HCT116 (cell line): ENCODE results near the gene AGER.
"Not testable (repeated sequence)": the region's sequence is repeated elsewhere in the genome, so short reads cannot be mapped to it uniquely, and the experiment has no call there.

Experiments
- CEBPB ChIP-seq: IDR thresholded peaks from 2 replicates; pipeline ENCODE4 v1.6.1; 2012; ENCODE audit warnings: low read depth
- EGR1 ChIP-seq: IDR thresholded peaks from 2 replicates; pipeline ENCODE4 v1.6.1; 2012; ENCODE audit warnings: low read depth
- EZH2 ChIP-seq: fragments of 200-600 bp; sonication (generic); IDR thresholded peaks from 2 replicates; pipeline ENCODE4 v1.6.1; 2017; ENCODE audit warnings: antibody characterized with exemption, mixed run types
- EZH2phosphoT487 ChIP-seq: fragments of 200-600 bp; IDR thresholded peaks from 2 replicates; pipeline ENCODE4 v1.6.1; 2018; ENCODE audit warnings: antibody characterized with exemption, borderline replicate concordance
- FOSL1 ChIP-seq: IDR thresholded peaks from 2 replicates; pipeline ENCODE4 v1.6.1; 2012; ENCODE audit warnings: low read depth
- JUND ChIP-seq: IDR thresholded peaks from 2 replicates; pipeline ENCODE4 v1.6.1; 2012
- MAX ChIP-seq: IDR thresholded peaks from 2 replicates; pipeline ENCODE4 v1.6.1; 2012
- POLR2A ChIP-seq: IDR thresholded peaks from 2 replicates; pipeline ENCODE4 v1.7.0; 2011; ENCODE audit warnings: borderline replicate concordance; ENCODE audit not compliant: insufficient read depth, insufficient read length; ENCODE audit errors: extremely low read depth
- POLR2AphosphoS5 ChIP-seq: IDR thresholded peaks from 2 replicates; pipeline ENCODE4 v1.6.1; 2011; ENCODE audit warnings: mild to moderate bottlenecking, low read depth, low read length, moderate library complexity
- RAD21 ChIP-seq: IDR thresholded peaks from 2 replicates; pipeline ENCODE4 v1.6.1; 2012; ENCODE audit warnings: low read depth, mild to moderate bottlenecking
- SIN3A ChIP-seq: IDR thresholded peaks from 2 replicates; pipeline ENCODE4 v1.6.1; 2012; ENCODE audit warnings: low read depth
- SRF ChIP-seq: IDR thresholded peaks from 2 replicates; pipeline ENCODE4 v1.6.1; 2012; ENCODE audit warnings: low read depth
- TF ChIP-seq, protein P1 (sequence below), 3 experiments: fragments of 200-600 bp in 1 of 3; sonication (generic) in 1 of 3; IDR thresholded peaks in 2 of 3; conservative IDR thresholded peaks in 1 of 3; 2 replicates each; pipeline ENCODE4 v1.5.1; 2012 to 2017; ENCODE audit warnings: low read depth in 2 of 3, low read length in 2 of 3, antibody characterized with exemption in 1 of 3, borderline replicate concordance in 1 of 3, control low read depth in 1 of 3, mild to moderate bottlenecking in 1 of 3, mixed read lengths in 1 of 3, mixed run types in 1 of 3, moderate library complexity in 1 of 3; ENCODE audit not compliant: insufficient read depth in 1 of 3

DNA sequence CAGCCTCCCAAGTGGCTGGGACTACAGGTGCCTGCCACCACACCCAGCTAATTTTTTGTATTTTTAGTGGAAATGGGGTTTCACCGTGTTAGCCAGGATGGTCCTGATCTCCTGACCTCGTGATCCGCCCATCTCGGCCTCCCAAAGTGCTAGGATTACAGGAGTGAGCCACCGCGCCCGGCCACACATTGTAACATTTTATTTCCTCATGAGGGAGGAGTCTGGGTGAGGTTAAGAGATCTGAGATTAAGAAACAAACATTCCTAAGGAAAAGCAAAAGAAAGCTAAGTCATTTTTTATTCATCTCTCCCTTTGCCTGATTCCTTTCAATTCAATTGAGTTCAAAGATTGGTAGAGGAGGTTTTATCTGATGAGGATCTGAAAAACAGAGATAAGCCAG is 39.8 kb downstream of the AGER start:
- TF ChIP-seq, protein P1, sequence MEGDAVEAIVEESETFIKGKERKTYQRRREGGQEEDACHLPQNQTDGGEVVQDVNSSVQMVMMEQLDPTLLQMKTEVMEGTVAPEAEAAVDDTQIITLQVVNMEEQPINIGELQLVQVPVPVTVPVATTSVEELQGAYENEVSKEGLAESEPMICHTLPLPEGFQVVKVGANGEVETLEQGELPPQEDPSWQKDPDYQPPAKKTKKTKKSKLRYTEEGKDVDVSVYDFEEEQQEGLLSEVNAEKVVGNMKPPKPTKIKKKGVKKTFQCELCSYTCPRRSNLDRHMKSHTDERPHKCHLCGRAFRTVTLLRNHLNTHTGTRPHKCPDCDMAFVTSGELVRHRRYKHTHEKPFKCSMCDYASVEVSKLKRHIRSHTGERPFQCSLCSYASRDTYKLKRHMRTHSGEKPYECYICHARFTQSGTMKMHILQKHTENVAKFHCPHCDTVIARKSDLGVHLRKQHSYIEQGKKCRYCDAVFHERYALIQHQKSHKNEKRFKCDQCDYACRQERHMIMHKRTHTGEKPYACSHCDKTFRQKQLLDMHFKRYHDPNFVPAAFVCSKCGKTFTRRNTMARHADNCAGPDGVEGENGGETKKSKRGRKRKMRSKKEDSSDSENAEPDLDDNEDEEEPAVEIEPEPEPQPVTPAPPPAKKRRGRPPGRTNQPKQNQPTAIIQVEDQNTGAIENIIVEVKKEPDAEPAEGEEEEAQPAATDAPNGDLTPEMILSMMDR (IDR thresholded peaks at IDR 0.05 in 2 of 3, conservative IDR thresholded peaks at IDR 0.05 in 1 of 3; ENCODE audit: borderline replicate concordance in 1 of 3, insufficient read depth in 1 of 3, low read depth in 2 of 3, low read length in 2 of 3), result not testable (repeated sequence)
- not testable (repeated sequence) for TF ChIP-seq MAX, RAD21, POLR2A, CEBPB, POLR2AphosphoS5, SRF, SIN3A, EZH2, EZH2phosphoT487, JUND, EGR1, FOSL1
